Measurements from ENCODE around the gene NCBP3.

GRCh38 chr17:3768769-3769168, 77.3 kb downstream of the NCBP3 start:
- TF ChIP-seq YY1 (IDR thresholded peaks at IDR 0.05; ENCODE audit: insufficient read depth, insufficient read length) (no peak), ZNF274 (IDR thresholded peaks at IDR 0.05; ENCODE audit: low read depth, low read length) (no peak)

Measured in NT2/D1 (cell line).